Ovary (tissue), 9 donors: ENCODE data around the gene EHMT1. TPM values are rescaled to one million over a fixed set of nuclear protein-coding genes. Genes with fewer than 3 reads are reported as not detected.

ENCODE experiments used
- DNase-seq, 5 donors: peaks; one replicate each; pipeline ENCODE4 v3.0.0-alpha.2; 2019 to 2020
- H3K27ac ChIP-seq, 2 donors: fragments of 200-600 bp; one replicate each; pipeline versions ENCODE4 v1.5.1 to v1.8.0; 2019 to 2022
- H3K27me3 ChIP-seq: fragments of 200-600 bp; one replicate; pipeline ENCODE4 v1.8.0; 2022
- H3K36me3 ChIP-seq: fragments of 200-600 bp; sonication (generic); one replicate; pipeline ENCODE4 v1.5.1; 2019
- H3K4me1 ChIP-seq: one replicate; pipeline ENCODE4 v1.8.1; 2013; ENCODE audit warnings: mild to moderate bottlenecking, moderate library complexity; ENCODE audit not compliant: insufficient read depth
- H3K4me3 ChIP-seq: fragments of 200-600 bp; sonication (generic); one replicate; pipeline ENCODE4 v1.5.1; 2017
- H3K9me3 ChIP-seq, 2 donors: fragments of 200-600 bp in 1 of 2; sonication (generic) in 1 of 2; one replicate each; pipeline versions ENCODE4 v1.5.1 to v1.8.1; 2013 to 2019; ENCODE audit warnings: mild to moderate bottlenecking in 1 of 2, moderate library complexity in 1 of 2
- EP300 ChIP-seq: sonication (generic); formaldehyde crosslinking; IDR thresholded peaks from one replicate; pipeline ENCODE4 v1.6.1; 2017; ENCODE audit warnings: antibody characterized with exemption
- POLR2A ChIP-seq: fragments of 450-650 bp; IDR thresholded peaks from one replicate; pipeline ENCODE4 v1.6.1; 2017; ENCODE audit warnings: antibody characterized with exemption, mild to moderate bottlenecking, moderate library complexity
- WGBS, 3 donors: extraction: QIAGEN DNeasy Blood & Tissue Kit in 1 of 3; methylation state at CpG; one replicate each; pipeline versions ENCODE4 v1.1.5 to v1.1.7; 2013 to 2017; 5-methylcytosine and 5-hydroxymethylcytosine counted together
- intact Hi-C, 4 donors: fragments of 100-400 bp; cut with DNase I; formaldehyde crosslinking; loops; one replicate each; pipeline versions ENCODE4 v1.11.0 to v1.15.1; 2022 to 2023
- polyA plus RNA-seq, 2 donors: library from polyadenylated mRNA; stranded (reverse); fragments of 200-250 nt in 1 of 2; fragments of 350-450 nt in 1 of 2; fragmentation: Illumina TruSeq in 1 of 2; extraction: RNeasy Lipid Tissue Mini Kit (QIAGEN cat#74804) in 1 of 2; gene quantifications; one replicate each; pipeline ENCODE4 v1.2.3, GENCODE V29; 2013 to 2014
- total RNA-seq, 7 donors: library from RNA; depleted of rRNA in 2 of 7; stranded (reverse); fragments of >200 nt in 2 of 7; fragmentation: NEBNext Ultra II Directional in 3 of 7; extraction: Animal tissue kit (Norgen Biotek cat#: 25700) in 3 of 7; gene quantifications; one replicate each; pipeline versions ENCODE4 v1.1.0 to v1.2.4, GENCODE V29; 2016 to 2023
- TF ChIP-seq, protein P1 (sequence below), 3 donors: fragments of 450-650 bp in 2 of 3; fragments of 200-600 bp in 1 of 3; IDR thresholded peaks; one replicate each; pipeline versions ENCODE4 v1.5.1 to v1.8.0; 2016 to 2022; ENCODE audit warnings: antibody characterized with exemption in 3 of 3, mild to moderate bottlenecking in 1 of 3
- donor health status: DM: no; HTN: no; CAD: no; lungs with moderate emphysema.
- donor health status: DM: no; HTN: no; CAD: no.
- donor health status: Bipolar disorder and iron deficiency.
- donor health status: DM: yes; HTN: yes; CAD: no.
- donor health status: DM: no; HTN: no; CAD: no.
- donor health status: DM: yes; HTN: yes; CAD: no.

Gene EHMT1
- total and polyA plus RNA-seq, 9 donors, result 40.8 to 98.5 (median 77.9) TPM

DNA sequence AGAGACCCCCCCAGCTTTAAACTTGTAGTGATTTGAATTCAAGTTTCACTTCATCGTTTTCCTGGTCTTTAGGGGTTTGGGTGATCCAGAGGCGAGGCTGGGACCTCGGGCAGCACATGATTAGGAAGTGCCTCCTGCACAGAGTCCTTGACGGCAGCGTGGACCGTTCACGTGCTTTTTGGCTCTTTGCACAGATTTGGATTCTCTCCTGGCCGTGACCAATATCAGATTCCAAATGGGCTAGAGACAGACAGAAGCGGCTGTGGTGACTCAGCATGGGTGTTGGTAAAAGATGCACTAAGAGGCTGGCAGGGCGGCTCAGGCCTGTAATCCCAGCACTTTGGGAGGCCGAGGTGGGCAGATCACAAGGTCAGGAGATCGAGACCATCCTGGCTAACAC lies 141.6 kb downstream of the EHMT1 start:
- no peaks in the 10 kb centered on the region for H3K27me3 ChIP-seq
- peaks cover 17% of the 10 kb centered on the region for H3K4me1 ChIP-seq
- H3K4me3 ChIP-seq, result no peak overlapping the region
- no peaks in the 10 kb centered on the region for H3K36me3 ChIP-seq
- H3K27ac ChIP-seq, result peak overlapping the region in 1 of 2 donors; percentile 80
- intact Hi-C loops, result no loop called here
- H3K9me3 ChIP-seq, result no peaks in the 10 kb centered on the region
- 16 to 63% (median 22%) methylated on average over 12 of the region's 12 CpGs for WGBS, 3 donors
- DNase-seq, result peak; percentile 60 to 72 (median 65)
- TF ChIP-seq, protein P1, sequence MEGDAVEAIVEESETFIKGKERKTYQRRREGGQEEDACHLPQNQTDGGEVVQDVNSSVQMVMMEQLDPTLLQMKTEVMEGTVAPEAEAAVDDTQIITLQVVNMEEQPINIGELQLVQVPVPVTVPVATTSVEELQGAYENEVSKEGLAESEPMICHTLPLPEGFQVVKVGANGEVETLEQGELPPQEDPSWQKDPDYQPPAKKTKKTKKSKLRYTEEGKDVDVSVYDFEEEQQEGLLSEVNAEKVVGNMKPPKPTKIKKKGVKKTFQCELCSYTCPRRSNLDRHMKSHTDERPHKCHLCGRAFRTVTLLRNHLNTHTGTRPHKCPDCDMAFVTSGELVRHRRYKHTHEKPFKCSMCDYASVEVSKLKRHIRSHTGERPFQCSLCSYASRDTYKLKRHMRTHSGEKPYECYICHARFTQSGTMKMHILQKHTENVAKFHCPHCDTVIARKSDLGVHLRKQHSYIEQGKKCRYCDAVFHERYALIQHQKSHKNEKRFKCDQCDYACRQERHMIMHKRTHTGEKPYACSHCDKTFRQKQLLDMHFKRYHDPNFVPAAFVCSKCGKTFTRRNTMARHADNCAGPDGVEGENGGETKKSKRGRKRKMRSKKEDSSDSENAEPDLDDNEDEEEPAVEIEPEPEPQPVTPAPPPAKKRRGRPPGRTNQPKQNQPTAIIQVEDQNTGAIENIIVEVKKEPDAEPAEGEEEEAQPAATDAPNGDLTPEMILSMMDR (IDR thresholded peaks at IDR 0.05), result no peak
- TF ChIP-seq EP300, result no peak
- no peak for TF ChIP-seq POLR2A

GRCh38 chr9:137761032-137761431 lies 142.2 kb downstream of the EHMT1 start:
- Histone ChIP-seq H3K4me1 (peaks cover 21% of the 10 kb centered on the region), H3K4me3 (no peak overlapping the region), H3K36me3 (no peaks in the 10 kb centered on the region), H3K27ac (peak overlapping the region in 1 of 2 donors; percentile 80), H3K27me3 (no peaks in the 10 kb centered on the region), H3K9me3 (no peaks in the 10 kb centered on the region)
- WGBS, 3 donors, result 4 to 27% (median 4%) methylated on average over 7 of the region's 7 CpGs
- intact Hi-C loops, result no loop called here
- DNase-seq, result peak in 1 of 5 donors; percentile 37
- TF ChIP-seq, protein P1 (IDR thresholded peaks at IDR 0.05), result no peak
- no peak for TF ChIP-seq EP300
- no peak for TF ChIP-seq POLR2A

GRCh38 chr9:137761793-137762192 lies 143.0 kb downstream of the EHMT1 start:
- no peak overlapping the region for H3K4me3 ChIP-seq
- peak in 1 of 5 donors; percentile 42 for DNase-seq
- H3K27ac ChIP-seq, result peak overlapping the region in 1 of 2 donors; percentile 80
- no peaks in the 10 kb centered on the region for H3K27me3 ChIP-seq
- TF ChIP-seq POLR2A (no peak), EP300 (no peak)
- TF ChIP-seq, protein P1 (IDR thresholded peaks at IDR 0.05), result no peak
- H3K36me3 ChIP-seq, result no peaks in the 10 kb centered on the region
- intact Hi-C loops, result no loop called here
- peaks cover 21% of the 10 kb centered on the region for H3K4me1 ChIP-seq
- H3K9me3 ChIP-seq, result no peaks in the 10 kb centered on the region
- 29 to 85% (median 61%) methylated on average over 9 of the region's 9 CpGs for WGBS, 3 donors

- H3K27ac ChIP-seq, result peak overlapping the region in 1 of 2 donors; percentile 80
- no peak overlapping the region for H3K4me3 ChIP-seq
- H3K9me3 ChIP-seq, result no peaks in the 10 kb centered on the region
- intact Hi-C loops, result no loop called here
- H3K36me3 ChIP-seq, result no peaks in the 10 kb centered on the region
- peaks cover 18% of the 10 kb centered on the region for H3K4me1 ChIP-seq
- TF ChIP-seq EP300 (no peak), POLR2A (no peak)
- TF ChIP-seq, protein P1 (IDR thresholded peaks at IDR 0.05), result no peak
- DNase-seq, result no peak
- H3K27me3 ChIP-seq, result no peaks in the 10 kb centered on the region
- 64 to 90% (median 80%) methylated on average over 21 of the region's 21 CpGs for WGBS, 3 donors
Measured at GRCh38 chr9:137762414-137763061, 143.7 kb downstream of the EHMT1 start.
